ENCODE measurements around the gene GRIP1.

GRIP1 gene, protein sequence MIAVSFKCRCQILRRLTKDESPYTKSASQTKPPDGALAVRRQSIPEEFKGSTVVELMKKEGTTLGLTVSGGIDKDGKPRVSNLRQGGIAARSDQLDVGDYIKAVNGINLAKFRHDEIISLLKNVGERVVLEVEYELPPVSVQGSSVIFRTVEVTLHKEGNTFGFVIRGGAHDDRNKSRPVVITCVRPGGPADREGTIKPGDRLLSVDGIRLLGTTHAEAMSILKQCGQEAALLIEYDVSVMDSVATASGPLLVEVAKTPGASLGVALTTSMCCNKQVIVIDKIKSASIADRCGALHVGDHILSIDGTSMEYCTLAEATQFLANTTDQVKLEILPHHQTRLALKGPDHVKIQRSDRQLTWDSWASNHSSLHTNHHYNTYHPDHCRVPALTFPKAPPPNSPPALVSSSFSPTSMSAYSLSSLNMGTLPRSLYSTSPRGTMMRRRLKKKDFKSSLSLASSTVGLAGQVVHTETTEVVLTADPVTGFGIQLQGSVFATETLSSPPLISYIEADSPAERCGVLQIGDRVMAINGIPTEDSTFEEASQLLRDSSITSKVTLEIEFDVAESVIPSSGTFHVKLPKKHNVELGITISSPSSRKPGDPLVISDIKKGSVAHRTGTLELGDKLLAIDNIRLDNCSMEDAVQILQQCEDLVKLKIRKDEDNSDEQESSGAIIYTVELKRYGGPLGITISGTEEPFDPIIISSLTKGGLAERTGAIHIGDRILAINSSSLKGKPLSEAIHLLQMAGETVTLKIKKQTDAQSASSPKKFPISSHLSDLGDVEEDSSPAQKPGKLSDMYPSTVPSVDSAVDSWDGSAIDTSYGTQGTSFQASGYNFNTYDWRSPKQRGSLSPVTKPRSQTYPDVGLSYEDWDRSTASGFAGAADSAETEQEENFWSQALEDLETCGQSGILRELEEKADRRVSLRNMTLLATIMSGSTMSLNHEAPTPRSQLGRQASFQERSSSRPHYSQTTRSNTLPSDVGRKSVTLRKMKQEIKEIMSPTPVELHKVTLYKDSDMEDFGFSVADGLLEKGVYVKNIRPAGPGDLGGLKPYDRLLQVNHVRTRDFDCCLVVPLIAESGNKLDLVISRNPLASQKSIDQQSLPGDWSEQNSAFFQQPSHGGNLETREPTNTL

DNA sequence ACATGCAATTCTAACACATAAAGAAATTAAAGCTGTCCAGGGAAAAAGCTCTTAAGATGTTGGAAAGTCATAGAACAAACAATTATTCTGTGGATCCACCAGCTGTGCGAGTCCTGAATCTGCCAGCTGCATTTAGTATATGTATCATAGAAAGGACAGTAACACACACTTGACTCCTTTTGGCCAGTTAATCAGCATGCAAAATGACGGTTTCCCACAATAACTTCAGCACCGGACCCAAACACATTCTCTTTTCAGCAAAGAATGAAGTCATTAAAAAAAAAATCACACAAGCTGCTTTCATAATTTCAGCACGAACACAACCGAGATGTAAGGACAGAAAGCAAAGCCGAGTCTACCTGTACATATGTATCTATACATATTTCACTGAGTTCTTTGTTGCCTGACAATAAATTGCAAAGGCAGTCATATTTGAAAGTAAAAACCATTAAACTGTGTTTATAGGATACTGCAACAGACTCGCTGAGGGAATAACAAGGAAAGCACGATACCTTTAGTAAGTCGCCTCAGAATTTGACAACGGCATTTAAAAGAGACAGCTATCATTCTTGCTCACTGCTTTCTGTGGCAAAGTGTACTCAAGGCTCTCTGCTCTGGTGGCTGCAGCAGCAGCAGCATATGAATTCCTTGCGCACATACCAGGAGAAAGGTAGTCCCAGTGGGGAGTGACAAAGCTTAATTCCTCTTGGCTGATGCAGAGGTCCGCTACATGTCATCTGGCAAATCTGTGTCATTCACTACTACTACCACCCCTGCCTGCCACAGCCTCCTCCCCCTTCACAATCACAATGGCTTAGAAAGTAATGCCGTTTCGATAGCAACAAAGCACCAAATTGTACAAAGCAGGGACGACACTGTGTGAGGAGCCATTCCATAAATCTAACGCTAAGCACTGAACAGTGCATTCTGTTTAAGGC is at the start of gene GRIP1:
TSS of gene GRIP1 (minus strand) at position 739 of the 938 bp plus-strand sequence. CDS start at position 567, 172 bp downstream.
- DNase-seq (ENCODE audit: low read depth in 4 of 4, low spot score in 1 of 4): no peak

DNA sequence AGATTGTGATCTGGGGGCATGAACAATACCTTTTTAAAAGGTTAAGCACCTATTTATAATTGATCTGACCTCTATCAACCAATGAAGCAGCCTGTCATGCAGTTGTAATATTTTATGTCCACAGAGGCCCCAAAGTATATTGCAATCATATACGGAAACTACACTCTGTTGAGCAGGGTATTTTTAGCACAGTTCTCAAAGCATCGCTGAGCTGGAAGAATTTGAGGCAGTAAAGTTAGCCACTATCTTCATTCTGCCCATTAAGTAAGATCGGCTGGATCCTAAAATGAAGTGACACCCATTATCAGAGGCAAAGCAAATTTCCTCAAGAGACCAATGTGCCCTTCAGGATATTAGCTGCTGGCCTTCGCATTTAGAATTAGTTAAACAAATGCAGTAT is 47.7 kb upstream of the GRIP1 start:
- DNase-seq (ENCODE audit: low read depth in 4 of 4, low spot score in 1 of 4): no peak

DNA sequence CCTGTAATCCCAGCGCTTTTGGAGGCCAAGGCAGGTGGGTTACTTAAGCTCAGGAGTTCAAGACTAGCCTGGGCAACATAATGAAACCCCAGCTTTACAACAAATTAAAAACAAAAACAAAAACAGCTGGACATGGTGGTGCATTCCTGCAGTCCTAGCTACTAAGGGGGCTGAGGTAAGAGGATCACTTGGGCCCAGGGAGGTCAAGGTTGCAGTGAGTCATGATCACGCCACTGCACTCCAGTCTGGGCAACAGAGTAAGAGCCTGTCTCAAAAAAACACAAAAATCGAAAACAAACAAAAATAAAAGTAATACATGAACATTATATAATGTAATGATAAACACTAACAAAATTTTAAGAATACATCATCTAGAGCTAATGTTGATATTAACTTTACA is 46.2 kb upstream of the GRIP1 start:
- DNase-seq (ENCODE audit: low read depth in 4 of 4, low spot score in 1 of 4): no peak

DNA sequence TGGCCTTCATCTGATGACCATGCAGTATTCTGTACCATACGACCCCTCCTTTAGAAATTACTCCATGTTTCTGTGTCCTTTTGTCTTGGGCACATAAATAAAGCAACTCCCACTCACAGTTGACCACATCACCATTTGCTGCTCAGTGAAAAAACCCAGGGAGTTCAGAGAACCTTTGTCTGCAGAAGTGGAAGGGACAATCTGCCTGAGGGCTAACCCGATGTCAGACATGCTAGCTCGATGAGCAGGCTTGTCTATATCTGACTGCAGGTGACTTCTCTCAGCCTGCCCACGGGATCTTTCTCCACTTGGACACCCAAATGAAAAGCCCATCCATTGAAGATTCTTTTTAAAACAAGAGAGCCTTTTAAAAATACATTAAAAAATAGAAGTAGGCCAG is 45.7 kb upstream of the GRIP1 start:
- DNase-seq (ENCODE audit: low read depth in 4 of 4, low spot score in 1 of 4): no peak

DNA sequence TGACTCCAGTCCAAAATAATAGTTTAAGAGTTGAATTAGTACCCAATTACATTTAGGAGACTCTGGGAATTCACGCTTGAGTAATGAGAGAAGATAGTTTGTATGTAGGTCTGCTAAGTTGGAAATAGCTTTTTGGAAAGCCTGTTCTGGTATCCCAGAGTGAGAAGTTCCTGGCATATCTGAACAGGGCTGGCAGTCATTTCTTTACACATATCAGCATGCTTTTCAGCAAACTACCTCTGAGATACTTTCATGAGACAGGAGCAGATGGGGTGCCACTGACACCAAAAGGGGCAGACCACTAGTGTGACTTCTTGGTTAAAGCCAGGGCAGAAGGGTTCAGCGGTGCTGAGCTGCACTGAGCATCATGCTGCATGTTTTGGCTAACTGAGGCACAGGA is 45.1 kb upstream of the GRIP1 start:
- DNase-seq (ENCODE audit: low read depth in 4 of 4, low spot score in 1 of 4): no peak

DNA sequence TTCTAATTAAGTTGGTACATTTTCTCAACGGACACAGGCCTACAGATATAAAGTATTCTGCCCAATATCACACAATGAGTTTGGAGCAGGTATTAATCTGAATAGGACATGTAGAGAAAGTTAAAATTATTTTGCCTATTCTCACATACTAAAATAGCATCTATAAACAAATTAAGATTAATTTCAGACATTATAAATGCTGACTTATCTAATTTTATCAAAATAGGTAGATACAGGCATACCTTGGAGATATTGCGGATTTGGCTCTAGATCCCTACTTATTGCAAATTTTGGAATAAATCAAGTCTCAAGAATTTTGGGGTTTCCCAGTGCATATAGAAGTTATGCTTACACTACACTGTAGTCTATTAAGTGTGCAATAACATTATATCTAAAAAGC is 41.0 kb upstream of the GRIP1 start:
- no peak for DNase-seq (ENCODE audit: low read depth in 4 of 4, low spot score in 1 of 4)

DNA sequence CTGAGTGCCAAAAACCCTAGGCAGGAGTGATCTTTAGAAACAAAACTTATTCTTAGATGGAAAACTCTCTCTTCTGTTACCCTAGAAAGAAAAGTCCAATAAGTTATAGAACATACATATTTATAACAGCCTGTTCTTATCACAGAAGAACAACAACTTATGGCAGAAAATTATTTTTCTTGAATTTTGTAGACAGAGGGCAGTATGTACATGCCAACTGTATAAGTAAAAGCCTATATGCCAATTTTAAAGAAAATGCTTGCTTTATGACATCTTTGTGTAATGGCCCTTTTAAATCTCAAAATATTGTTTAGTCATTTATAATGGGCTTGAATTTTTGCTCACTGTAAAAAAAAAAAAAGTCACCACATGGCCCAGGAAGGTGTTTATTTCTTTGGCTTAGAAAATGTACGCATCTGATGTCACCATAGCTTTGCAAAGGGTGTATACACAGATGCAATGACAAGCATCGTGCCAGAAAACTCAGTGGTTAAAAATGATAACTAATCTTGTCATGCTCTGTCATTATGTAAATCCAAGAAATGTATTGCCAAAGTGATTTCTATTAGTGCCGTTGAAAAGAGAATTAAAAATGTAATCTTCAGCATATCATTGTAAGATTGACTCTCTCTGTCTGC is 38.3 kb upstream of the GRIP1 start:
- no peak for DNase-seq (ENCODE audit: low read depth in 4 of 4, low spot score in 1 of 4)

DNA sequence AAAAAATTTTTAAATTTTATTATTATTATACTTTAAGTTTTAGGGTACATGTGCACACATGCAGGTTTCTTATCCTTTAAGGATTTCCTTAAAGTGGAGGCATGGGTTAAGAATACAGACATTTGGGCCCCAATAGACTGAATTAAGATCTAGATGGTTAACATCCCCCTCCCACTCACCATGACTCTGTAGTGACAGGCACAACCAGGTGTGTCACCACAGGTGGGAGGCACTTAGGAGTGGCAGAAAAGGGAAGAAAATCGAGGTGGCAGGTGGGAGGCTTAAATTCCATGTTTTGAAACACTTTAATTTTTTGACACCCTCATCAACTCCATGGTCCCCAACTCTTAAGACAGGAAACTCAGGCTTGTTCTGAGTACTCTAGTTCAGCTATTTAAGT is 37.6 kb upstream of the GRIP1 start:
- no peak for DNase-seq (ENCODE audit: low read depth in 4 of 4, low spot score in 1 of 4)

DNA sequence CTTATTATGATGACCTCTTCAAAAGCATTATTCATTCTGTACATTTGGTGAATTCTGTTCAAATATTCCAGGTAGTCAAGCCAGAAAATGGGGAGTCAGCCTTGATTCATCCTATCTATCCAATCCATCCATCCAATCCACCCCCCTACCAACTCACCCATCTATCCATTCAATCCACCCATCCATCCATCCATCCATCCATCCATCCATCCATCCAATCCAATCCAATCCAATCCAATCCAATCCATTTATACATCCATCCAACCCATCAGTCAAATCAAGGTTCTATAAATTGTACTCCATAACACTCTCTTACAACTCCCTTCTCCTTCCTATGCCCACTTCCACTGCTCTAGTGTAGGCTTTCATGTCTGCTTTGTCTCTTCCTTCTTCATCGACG is 35.8 kb upstream of the GRIP1 start:
- DNase-seq (ENCODE audit: low read depth in 4 of 4, low spot score in 1 of 4): no peak

DNA sequence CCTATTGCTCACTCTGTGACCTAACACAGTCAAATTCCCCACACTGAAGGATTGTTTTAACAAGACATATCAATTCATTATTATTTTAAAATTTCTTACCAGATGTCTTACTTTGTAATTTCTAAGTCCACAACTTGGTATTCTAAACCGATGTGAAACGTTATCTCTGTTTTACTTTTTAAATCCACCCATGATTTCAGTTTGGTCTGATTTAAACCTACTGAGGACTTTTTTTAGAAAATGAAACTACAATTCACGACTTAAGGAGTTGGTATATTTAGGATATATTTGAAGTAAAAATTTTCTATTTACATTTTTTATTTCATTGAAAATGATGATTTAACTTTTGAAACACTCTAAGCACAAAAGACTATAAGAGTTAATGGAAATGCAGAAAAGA is 35.1 kb upstream of the GRIP1 start:
- no peak for DNase-seq (ENCODE audit: low read depth in 4 of 4, low spot score in 1 of 4)

DNA sequence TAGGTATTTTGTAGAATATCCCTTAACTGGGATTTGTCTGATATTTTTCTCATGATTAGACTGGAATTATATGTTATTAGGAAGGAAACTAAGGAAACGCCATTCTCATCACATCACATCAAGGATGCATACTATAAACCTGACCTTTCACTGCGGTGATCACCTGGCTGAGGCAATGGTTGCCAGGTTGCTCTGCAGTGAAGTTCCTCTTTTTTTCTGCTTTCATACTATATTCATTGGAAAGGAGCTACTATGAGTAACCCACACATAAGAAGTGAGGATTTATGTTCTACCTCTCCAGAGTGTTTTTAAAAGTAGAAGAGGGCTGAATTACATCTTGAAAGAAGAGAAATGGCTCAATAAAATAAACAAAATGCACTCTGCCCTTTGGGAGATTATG is 31.0 kb upstream of the GRIP1 start:
- DNase-seq (ENCODE audit: low read depth in 4 of 4, low spot score in 1 of 4): no peak

DNA sequence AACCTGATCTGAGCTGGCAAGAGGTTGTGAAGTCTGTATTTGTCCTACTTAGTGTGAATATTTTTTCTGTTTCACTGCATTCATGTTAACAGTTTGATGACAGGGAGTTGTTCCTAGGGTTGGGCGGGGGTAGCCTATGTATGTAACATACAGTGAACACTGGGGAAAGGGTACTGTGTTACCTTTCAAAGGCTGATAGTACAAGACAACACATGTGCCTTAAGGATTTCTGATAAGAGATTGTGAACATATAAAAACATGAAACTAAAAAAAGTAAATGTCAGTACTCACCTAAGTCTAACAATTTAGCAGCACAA is 30.5 kb upstream of the GRIP1 start:
- no peak for DNase-seq (ENCODE audit: low read depth in 4 of 4, low spot score in 1 of 4)

DNA sequence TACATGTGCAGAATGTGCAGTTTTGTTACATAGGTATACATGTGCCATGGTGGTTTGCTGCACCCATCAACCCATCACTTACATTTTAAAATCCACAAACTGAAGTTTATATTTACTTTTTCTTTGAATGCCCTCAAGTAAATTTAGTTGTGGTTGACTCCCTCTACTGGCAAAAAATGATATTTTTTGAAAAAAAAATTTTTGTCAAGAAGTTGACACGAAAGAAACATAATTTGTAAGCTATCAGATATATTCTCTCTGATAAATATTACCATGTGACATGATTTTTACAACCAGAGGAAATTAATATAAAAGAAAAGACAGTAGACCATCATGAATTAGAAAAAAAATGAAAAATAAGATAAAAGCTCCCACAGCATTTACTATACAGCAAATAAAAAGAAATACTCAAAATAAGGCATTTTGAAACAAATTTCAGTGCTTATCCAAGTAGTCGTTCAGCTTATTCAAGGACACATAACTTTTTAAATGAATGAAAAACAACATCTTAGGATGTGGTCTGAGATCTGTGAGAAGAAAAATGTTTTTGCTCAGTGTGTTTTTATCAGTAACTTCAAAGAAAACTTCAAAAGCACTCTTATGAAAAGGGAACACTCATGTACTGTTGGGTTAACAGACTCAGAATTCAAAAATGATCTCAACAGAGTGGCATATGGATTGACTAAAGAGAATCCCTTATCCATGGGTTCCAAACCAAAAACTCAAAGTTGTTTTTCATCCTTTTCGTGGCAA is 30.0 kb upstream of the GRIP1 start:
- DNase-seq (ENCODE audit: low read depth in 4 of 4, low spot score in 1 of 4): no peak

DNA sequence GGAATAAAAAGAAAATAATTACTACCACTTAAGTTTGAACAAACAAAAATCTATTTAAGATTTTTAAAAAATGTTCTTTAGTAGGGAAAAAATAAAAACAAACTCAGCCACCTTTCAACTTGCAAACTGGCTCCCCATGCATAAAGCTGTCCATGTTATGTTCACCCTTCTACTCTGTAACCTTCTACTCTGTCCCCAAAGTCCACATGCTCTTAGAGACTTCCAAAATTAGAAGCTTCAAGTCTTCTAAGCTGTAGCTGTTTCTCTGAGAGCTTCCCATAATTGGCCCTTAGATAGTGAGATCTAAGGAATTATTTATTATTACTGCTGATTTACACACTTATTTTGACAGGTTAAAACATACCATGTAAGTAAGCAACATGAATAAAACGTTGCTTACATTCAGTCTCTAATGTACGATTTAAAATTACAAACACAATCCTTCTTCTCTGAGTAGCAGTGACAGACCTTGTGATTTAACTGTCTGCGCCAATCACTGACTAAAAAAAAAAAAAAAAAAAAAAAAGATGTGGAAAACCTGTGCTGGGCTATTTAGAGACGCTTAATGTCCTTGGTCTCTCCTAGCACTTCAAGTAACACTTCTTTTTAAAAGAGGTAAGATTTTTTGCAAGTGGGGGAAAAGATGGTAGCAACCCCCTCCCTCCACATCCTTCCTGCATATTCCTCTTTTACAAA is 28.3 kb upstream of the GRIP1 start:
- DNase-seq (ENCODE audit: low read depth in 4 of 4, low spot score in 1 of 4): no peak

DNA sequence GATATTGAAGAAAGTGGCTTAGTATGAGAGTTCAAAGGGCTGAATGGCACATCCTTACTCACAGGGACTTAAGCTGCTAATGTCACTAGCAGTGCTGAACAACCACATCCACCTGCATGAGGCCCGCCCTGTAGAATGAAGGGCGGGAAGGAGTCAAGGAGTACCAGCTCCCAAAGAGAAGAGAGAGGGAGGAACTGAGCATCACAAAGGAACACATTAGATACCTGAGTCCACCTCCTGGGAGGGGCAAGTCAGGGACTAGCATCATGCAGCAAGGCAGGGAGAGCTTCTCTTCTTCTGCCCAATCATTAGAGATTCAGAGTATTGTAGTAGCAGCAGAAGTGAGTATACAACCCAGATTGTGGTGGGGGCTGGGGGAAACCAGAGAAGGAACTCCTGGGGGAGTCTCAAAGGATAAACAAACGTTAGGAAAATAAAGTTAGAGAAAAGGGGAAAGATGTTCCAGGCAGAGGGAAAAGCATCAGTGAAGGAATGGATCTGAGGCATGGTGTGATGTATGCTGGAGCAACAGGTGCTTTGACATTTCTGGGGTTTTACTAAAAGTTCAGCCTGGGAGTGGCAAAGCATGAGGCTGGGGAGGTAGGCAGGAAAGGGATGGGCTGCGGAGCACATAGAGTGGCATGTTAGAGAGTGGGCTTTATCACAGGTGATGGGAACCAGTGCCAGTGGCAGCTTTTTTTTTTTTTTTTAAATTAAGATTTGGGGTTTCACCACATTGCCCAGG is 21.0 kb upstream of the GRIP1 start:
- DNase-seq (ENCODE audit: low read depth in 4 of 4, low spot score in 1 of 4): no peak

DNA sequence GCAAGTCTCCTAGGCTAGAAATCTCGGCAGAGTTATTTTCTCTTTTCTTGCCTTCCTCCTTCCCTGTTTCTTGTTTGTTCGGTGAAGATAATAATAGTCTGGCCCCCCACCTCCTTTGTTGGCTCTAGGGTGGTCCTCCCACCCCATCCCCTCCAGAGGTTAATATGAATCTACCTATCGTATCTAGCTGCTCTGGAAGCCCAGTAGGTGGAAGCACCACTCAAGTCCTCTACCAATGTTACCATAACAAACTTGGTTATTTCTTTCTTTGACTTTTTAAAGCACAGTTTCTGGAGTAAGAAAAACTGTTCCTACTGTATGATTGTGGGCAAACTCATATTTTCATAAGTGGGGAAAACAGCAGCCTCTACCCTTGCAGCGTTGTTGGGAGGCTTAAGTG is 19.7 kb upstream of the GRIP1 start:
- no peak for DNase-seq (ENCODE audit: low read depth in 4 of 4, low spot score in 1 of 4)

DNA sequence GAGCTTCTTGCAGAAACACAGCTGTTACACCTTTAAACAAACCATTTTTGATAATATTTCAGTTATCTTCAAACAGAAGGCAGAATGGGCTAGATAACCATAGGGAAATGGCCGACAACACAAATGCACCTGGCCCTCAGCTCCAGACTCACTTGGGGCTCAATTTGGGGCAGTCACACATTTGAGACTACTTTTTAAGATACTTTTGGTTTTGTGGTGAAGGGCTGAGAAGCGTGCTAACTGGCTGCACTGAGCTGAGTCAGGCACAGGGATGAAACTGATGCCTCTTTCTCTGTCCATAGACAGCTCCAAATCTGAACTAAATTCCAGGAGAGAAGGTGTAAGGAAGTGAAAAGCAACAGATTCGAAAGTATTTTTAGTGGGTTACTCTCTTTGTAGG is 18.5 kb upstream of the GRIP1 start:
- DNase-seq (ENCODE audit: low read depth in 4 of 4, low spot score in 1 of 4): no peak
